ENCODE measurements around the gene TPD52L2.
A peak's percentile ranks its signal among the peaks of the same experiment; 100 is the strongest.
"Not testable (repeated sequence)": the region's sequence is repeated elsewhere in the genome, so short reads cannot be mapped to it uniquely, and the experiment has no call there.

The TPD52L2 gene

DNA sequence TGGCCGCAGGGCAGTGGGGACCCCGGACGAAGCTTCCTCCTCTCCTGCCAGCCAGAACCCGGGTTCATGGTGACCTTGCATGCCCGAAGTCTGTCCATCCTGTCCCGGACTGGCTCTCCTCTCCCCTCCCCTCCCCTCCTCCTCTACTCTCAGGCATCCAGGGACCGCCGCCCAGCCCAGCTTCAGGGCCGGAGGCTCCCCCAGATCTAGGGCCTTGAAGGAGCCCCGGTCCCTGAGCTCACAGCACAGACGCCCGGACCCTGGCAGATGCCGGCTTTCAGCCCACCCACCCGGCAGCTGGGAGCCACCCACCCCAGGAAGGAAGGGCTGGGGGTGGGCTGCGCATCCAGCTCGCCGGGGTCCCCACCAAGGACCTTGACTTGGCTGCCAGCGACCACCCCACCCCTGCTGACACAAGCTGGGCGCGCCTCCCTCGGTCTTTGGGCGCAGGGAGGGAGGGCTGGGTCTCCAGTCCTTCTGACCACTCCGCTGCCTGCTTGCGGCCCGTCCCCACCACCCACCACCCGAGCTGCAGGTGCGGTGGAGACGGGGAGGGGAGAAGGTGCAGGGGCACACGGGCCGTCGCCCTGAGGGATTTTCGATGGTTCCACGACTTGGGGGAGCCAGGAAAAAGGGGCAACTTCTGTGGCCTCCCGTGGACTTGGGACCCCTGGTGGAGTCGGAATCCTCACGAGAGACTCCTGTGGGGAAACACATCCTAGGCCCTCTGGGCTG, 9.5 kb upstream of the TPD52L2 start:
- DNase-seq (ENCODE audit: low read depth in 2 of 3, low spot score in 2 of 3) = no peak

DNA sequence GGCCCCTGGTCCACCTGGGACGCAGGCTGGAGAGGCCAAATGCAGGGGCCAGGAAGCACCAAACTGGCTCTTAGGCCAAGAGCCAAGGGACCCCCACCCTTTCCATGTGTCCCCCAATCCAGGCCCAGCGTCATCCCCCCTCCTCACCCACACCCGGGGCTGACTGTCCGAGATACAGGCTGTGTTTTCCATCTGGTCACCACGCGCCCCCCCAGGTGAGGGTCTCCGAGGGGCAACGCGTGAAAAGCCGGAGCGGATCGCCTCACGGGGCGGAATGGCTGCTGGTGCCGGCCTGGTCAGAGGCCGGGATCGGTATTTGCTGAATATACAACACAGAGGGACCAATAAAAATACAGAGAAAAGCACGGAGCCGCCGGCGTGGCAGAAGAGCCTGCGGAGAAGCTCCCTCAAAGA, 9.0 kb upstream of the TPD52L2 start:
- DNase-seq (ENCODE audit: low read depth in 2 of 3, low spot score in 2 of 3) = no peak

DNA sequence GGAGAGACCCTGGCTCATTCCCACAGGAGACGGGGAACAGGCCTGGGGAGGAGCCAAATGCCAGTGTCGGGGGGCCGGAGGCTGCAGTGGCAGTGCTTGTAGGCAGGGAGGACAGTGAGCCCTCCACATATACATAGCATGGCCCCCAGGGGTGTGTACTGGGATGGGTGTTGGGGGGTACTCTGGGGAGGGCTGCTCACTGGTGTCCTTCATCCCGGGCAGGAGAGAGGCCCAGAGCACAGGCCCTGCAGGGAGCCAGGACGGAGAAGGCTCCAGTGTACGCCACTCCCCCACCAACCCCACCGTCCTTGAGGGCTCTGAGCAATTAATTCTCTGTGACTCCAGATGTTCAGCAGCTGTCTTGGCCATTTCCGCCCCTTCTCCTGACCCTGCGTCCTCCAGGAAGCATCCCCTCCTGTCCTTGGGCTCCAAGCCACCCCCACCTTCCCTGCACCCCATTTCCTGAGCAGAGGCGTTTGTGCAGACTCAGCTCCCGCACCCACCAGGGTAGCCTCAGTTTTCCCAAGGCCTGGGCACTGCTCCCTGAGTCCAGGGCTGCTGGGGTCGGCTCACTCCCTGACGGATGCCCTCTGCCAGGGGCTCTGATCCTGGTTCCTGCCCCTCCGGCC, 7.2 kb upstream of the TPD52L2 start:
- no peak for DNase-seq (ENCODE audit: low read depth in 2 of 3, low spot score in 2 of 3)

DNA sequence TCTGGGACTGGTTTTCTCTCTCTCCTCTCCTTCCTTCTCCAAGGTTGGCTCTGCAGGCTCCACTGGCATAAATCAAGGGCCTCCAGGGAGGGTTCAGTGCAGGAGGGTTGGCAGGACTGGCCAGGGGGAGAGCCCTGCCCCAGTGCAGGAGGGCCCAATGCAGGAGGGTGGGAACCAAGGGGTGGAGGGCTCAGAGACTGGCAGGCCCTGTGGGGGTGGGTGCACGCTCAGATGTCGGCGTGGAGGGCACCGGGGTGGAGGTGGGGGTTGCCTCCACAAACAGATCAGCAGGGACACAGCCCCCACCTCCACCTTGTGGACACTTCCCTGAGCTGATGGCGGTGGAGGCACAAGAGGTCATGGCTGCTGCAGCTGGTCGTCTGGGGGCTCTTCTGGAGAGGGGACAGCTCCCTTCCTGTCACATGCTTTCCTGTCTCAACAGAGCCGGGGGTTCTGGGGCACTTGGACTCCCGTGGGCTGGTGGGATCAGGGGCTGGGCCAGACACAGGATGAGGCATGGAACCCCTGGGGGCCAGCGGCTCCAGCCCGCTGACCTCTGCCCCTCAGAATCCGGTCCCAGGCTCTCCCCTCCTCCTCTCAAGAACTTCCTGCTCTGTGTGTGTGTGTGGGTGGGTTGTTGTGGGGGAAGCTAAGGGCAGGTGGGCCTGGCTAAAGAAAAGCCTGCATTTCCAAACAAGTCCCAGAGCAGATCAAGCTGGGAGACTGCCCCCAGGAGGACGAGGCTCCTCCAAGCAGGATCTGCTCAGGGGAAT, 6.5 kb upstream of the TPD52L2 start:
- DNase-seq (ENCODE audit: low read depth in 2 of 3, low spot score in 2 of 3) = no peak

DNA sequence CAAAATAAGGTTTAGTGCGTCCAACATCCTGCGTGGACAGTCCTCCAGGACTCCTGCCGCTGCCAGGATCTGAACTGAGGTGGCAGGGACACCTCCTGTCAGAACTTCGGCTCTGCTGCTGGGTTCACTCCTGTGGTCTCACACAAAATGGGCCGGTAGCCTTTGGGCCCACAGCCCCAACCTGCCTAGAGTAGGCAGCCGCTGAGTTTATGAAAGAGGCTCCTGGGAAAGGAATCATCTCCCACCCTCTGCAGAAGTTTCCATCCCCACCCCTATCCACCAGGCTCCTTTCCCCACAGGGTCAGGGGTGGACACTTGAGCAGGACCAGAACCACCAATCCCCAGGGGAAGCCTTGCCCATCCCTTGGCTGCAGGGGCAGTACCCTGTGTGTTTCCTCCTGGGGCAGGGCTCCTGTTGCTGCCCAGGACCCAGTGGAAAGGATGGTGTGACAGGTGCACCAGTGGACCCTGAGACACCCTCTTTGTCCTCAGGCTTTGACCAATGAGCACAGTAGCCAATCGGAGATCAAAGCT, 5.8 kb upstream of the TPD52L2 start:
- no peak for DNase-seq (ENCODE audit: low read depth in 2 of 3, low spot score in 2 of 3)

DNA sequence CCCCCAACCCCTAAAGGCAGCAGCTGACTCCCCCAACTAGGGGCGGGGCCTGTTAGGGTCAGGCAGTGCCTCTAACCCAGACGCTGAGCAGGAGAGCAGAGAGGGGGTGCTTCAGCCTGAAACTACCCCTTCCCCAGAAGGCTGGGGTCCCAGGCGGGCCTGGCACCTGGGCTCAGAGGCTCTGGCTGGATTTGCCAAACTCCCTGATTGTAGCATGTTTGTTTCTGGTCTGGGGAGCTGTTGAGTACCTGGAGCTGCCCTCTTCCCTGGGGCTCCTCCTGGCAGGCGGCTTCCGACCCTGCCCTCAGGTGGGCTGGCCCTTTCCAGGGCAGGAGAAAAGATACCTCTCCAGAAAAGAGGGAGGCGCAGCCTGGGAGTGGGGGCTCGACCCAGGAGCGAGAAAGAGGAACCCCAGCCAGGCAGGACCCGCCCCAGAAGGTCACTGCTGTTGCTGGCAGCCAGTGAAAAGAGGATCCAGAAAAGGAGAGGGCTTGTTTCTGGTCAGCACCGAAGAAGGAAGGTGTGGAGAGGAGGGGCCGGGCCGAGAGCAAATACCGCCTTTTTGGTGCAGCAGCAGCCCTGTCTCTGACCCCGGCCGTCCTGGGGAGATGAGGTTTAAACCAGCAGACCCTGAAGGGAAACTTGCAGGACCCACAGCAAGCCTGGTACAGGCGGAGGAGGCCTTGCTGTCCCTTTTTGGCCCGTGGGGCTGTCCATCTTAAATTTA, 4.6 kb upstream of the TPD52L2 start:
- DNase-seq (ENCODE audit: low read depth in 2 of 3, low spot score in 2 of 3) = no peak

DNA sequence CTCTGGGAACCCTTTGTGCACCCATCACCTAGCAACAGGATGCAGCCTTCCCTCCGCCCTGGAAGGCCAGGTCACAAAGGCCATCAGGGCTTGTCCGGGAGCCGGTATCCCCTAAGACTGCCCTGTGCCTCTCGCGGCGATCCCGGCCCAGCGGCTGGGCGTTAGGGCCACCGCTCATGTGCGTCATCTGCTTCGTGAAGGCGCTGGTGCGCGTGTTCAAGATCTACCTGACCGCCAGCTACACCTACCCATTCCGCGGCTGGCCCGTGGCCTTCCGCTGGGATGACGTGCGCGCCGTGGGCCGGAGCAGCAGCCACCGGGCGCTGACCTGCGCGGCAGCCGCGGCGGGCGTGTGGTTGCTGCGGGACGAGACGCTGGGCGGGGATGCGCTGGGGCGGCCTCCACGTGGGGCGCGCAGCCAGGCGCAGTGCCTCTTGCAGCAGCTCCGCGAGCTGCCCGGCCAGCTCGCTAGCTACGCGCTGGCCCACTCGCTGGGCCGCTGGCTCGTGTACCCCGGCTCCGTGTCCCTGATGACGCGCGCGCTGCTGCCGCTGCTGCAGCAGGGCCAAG, 3.6 kb upstream of the TPD52L2 start, which contains the start of gene ABHD16B:
Gene ABHD16B, plus strand, starts transcription at position 134 of the 570 bp plus-strand sequence. Its CDS starts 43 bp downstream, at position 177.
- no peak for DNase-seq (ENCODE audit: low read depth in 2 of 3, low spot score in 2 of 3)

DNA sequence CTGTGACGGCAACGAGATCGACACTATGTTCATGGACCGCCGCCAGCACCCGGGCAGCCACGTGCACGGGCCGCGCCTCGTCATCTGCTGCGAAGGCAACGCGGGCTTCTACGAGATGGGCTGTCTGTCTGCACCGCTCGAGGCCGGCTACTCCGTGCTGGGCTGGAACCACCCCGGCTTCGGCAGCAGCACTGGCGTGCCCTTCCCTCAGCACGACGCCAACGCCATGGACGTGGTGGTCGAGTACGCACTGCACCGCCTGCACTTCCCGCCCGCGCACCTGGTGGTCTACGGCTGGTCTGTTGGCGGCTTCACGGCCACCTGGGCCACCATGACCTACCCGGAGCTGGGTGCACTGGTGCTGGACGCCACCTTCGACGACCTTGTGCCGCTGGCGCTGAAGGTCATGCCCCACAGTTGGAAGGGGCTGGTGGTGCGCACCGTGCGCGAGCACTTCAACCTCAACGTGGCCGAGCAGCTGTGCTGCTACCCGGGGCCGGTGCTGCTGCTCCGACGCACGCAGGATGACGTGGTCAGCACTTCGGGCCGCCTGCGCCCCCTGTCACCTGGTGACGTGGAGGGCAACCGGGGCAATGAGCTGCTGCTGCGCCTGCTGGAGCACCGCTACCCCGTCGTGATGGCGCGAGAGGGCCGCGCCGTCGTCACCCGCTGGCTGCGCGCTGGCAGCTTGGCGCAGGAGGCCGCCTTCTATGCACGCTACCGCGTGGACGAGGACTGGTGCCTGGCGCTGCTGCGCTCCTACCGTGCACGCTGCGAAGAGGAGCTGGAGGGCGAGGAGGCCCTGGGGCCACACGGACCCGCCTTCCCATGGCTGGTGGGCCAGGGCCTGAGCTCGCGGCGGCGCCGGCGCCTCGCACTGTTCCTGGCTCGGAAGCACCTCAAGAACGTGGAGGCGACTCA, 2.8 kb upstream of the TPD52L2 start:
- no peak for DNase-seq (ENCODE audit: low read depth in 2 of 3, low spot score in 2 of 3)

DNA sequence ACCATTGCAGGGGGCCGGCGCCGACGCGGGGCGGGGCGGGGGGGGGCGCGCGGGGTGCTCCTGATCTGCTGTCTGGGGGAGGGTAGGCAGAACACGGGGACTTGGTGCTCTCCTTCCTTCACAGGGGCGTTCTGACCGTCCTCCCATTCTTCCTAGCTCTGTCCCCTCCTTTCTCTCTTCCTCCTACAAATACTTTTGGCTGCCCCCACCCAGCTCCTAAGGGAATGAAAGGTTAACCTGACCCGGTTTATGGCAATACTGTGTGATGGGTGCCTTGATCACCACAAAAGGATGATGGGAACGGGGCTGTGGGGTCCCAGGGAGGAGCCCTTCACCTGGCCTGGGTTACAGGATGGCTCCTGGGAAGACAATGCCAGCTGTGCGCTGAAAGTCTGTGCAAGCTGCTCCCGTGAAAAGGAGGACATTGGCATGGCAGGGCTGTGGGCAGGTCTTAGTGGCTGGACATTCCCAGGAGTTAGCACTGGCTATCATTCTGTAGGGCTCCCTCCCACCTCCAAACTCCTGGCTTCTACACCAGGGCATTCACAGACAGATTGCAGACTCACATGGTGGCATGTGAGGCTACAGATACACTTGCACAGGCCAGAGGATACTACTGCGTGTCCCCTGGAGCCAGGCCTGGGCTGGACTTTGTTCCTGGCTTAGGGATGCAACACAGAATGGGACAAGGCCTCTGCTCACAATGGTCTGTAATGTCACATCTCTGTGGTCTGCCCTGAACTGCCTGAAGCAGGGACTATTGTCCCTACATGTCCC, 1.9 kb upstream of the TPD52L2 start:
- DNase-seq (ENCODE audit: low read depth in 2 of 3, low spot score in 2 of 3) = no peak

DNA sequence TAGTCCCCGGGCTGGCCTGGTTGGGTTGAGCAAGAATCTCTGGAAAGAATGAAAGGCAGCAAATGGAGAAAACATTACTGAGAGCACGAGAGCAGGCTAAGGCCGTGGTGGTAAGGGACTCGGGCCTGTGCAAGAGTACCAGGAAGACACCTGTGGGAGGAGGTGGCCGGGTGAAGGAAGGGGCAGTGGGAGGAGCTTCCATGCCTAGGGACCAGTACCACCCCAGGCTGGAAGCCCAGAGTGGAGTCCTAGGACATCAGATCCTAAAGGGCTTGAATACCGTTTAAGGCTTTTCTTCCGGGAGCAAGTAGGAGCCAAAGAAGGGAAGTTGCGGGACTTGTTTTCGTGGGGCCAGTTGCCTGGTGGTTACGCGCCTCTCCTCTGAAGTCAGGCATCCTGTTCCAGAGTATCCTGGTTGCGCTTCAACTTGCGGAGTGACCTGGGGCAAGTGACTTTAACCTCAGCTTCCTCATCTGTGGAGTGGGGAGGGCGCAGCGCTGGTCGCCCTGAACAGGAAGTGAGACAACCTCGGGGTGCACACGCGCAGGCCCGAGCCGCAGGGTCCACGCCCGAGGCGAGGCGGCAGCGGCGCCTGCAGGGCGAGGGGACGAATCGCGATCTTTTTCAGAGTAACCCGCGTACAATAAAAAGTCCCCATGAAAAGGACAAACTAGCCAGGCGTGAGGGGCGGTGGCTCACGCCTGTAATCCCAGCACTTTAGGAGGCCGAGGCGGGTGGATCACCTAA, 1.1 kb upstream of the TPD52L2 start:
- peak in 2 of 3 experiments; percentile 26 to 65 for DNase-seq (ENCODE audit: low read depth in 2 of 3, low spot score in 2 of 3)

DNA sequence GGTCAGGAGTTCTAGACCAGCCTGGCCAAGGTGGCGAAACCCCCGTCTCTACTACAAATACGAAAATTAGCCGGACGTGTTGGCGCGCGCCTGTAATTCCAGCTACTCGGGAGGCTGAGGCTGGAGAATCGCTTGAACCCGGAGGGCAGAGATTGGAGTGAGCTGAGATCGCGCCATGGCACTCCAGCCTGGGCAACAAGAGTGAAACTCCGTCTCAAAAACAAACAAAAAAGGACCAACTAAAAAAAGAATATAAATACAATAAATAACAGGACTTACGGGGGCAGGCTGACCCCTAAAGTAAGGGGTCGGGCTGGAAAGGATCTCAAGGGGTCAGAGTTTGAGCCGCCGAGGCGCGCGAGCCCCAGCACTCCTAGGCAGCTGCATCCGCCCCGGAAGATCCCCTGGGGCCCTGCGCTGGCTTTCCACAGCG, 509 bp upstream of the TPD52L2 start:
- DNase-seq (ENCODE audit: low read depth in 2 of 3, low spot score in 2 of 3) = no peak

DNA sequence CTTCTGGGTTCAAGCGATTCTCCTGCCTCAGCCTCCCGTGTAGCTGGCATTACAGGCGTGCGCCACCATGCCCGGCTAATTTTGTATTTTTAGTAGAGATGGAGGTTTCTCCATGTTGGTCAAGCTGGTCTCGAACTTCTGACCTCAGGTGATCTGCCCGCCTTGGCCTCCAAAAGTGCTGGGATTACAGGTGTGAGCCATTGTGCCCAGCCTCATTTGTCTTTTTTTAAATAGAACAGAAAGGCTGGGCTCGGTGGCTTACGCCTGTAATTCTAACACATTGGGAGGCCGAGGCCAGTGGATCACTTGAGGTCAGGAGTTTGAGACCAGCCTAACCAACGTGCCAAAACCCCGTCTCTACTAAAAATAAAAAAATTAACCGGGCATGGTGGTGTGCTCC, 2.0 kb downstream of the TPD52L2 start:
- not testable (repeated sequence) for DNase-seq (ENCODE audit: low read depth in 2 of 3, low spot score in 2 of 3)

DNA sequence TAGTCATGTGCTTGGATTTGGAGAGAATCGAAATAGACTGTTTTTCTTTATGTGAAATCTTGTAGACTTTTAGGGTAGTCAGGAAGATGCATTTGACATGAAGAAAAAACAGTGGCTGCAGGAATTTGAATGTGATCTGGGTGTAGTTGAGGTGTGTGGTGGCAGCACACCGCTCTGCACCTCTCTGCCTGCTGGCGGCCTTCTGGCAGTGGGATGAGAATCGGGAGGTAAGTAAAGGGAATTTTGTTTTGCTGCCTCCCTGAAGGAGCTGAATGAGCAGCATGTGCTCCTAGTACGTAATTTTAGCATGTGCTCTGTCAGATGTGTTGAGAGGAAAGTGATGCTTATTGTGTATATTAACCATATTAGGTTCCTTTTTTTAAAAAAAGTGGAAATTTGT, 3.2 kb downstream of the TPD52L2 start:
- DNase-seq (ENCODE audit: low read depth in 2 of 3, low spot score in 2 of 3) = no peak

DNA sequence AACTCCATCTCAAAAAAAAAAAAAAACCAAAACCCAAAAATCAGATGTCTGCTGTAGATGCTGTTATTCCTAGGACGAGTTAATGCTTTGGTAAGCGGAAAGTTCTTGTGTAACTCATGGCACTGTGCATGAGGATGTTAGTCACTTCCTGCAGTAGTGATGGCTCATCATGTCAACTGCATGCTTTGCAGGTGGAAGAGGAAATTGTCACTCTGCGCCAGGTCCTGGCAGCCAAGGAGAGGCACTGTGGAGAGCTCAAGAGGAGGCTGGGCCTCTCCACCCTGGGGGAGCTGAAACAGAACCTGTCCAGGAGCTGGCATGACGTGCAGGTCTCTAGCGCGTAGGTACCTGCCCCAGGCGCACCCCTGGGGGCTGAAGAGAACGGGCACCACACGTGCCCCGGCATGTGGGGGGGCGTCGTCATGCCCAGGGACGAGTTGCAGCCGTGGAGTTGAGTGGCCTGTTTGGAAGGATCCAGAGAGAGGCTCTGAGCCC, 8.5 kb downstream of the TPD52L2 start:
- no peak for DNase-seq (ENCODE audit: low read depth in 2 of 3, low spot score in 2 of 3)

DNA sequence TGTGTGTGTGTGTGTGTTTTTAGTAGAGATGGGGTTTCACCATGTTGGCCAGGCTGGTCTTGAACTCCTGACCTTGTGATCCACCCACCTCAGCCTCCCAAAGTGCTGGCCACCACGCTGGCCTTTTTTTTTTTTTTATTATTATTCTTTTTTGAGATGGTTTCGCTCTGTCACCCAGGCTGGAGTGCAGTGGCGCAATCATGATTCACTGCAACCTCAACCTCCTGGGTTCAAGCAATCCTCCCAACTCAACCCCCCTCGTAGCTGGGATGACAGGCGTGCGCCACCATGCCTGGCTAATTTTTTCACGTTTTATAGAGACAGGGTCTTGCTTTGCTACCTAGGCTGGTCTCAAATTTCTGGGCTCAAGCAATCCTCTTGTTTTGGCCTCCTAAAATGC, 9.2 kb downstream of the TPD52L2 start:
- DNase-seq (ENCODE audit: low read depth in 2 of 3, low spot score in 2 of 3) = not testable (repeated sequence)

DNA sequence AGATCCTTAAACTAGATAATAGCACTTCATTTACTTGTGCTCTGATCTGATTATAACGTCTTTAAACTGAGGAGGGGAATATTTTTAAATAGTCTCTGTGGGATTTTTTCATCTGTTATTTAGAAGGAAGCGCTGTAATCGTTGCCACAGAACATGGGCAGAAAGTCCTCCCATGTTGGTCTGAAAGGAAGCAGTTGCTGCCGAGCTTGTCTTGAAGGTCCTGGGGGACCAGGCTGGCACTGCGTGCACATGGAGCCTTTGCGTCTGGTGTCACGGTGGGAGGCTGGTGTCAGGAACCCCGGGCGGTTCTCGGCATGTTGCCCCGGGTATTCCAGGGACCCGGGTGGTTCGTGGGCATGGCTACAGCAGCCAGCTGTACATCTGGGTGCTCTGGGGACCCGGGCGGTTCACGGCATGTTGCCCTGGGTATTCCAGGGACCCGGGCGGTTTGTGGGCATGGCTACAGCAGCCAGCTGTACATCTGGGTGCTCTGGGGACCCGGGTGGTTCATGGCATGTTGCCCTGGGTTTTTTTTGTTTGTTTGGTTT, 11.5 kb downstream of the TPD52L2 start:
- no peak for DNase-seq (ENCODE audit: low read depth in 2 of 3, low spot score in 2 of 3)

DNA sequence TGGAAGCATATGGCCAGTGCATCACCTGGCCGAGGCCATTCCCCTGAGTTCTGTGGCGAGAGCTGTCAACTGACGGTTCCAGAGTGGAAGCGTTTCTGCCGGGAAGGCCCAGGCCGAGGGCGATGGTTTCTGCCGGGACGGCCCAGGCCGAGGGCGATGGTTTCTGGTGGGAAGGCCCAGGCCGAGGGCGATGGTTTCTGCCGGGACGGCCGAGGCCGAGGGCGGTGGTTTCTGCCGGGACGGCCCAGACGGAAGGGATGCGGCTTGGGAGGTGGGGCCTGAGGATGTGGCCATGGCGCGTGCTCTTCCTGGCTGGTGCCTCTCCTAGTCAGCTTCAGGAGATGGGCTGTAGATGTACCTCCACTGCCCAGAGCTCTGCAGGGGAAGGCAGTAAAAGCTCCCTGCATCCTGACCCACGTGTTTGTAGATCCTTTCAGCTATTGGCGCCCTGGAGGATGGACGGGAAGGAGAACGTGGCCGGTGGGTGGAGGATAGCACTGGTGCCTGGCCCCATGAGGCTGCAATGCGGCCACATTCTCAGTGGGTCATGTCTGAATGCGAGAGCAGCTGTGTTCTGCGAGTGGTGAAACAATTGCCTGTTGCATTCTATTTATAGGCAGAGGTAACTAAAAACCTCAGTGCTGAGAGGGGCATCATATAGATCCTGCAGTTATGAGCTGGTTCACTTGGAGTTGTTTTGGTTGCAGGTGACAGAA, 12.8 kb downstream of the TPD52L2 start:
- DNase-seq (ENCODE audit: low read depth in 2 of 3, low spot score in 2 of 3) = no peak

Measured in activated CD8-positive, alpha-beta memory T cell treated with anti-CD3 and anti-CD28 coated beads for 48 hours (primary cell).